ENCODE results near the gene ASIC3.
A peak's percentile ranks its signal among the peaks of the same experiment; 100 is the strongest.

Gene ASIC3

GRCh38 chr7:151056666-151057505, 8.6 kb downstream of the ASIC3 start:
- no peak for DNase-seq (ENCODE audit: low read depth)

GRCh38 chr7:151057506-151057988, 9.2 kb downstream of the ASIC3 start, which contains the start of gene CDK5:
Gene CDK5, minus strand, starts transcription at chr7:151057897. Its CDS starts 49 bp downstream, at chr7:151057848.
- DNase-seq (ENCODE audit: low read depth): no peak

GRCh38 chr7:151057989-151058780, 9.9 kb downstream of the ASIC3 start:
- peak; percentile 92 for DNase-seq (ENCODE audit: low read depth)

GRCh38 chr7:151058781-151059366, 10.5 kb downstream of the ASIC3 start:
- no peak for DNase-seq (ENCODE audit: low read depth)

- DNase-seq (ENCODE audit: low read depth): peak; percentile 64
These were observed 11.2 kb downstream of the ASIC3 start, which contains the start of gene SLC4A2 for GRCh38 chr7:151059367-151060112. Gene SLC4A2, plus strand, starts transcription at chr7:151059589. Its CDS starts 2,399 bp downstream, at chr7:151061988.

- DNase-seq (ENCODE audit: low read depth): no peak
These were observed 11.7 kb downstream of the ASIC3 start for GRCh38 chr7:151060113-151060415.

- DNase-seq (ENCODE audit: low read depth): peak; percentile 15
These were observed 12.3 kb downstream of the ASIC3 start for GRCh38 chr7:151060416-151061212.

GRCh38 chr7:151061213-151062110, 13.1 kb downstream of the ASIC3 start:
- no peak for DNase-seq (ENCODE audit: low read depth)

GRCh38 chr7:151062111-151062398, 13.7 kb downstream of the ASIC3 start:
- DNase-seq (ENCODE audit: low read depth): no peak

GRCh38 chr7:151062399-151063211, 14.3 kb downstream of the ASIC3 start:
- no peak for DNase-seq (ENCODE audit: low read depth)

GRCh38 chr7:151063212-151063561, 14.9 kb downstream of the ASIC3 start:
- no peak for DNase-seq (ENCODE audit: low read depth)

- no peak for DNase-seq (ENCODE audit: low read depth)
These were observed 16.1 kb downstream of the ASIC3 start for GRCh38 chr7:151064454-151064853.

GRCh38 chr7:151064993-151065392, 16.7 kb downstream of the ASIC3 start:
- no peak for DNase-seq (ENCODE audit: low read depth)

GRCh38 chr7:151065516-151065915, 17.2 kb downstream of the ASIC3 start:
- no peak for DNase-seq (ENCODE audit: low read depth)

GRCh38 chr7:151066273-151066974, 18.1 kb downstream of the ASIC3 start:
- no peak for DNase-seq (ENCODE audit: low read depth)

- no peak for DNase-seq (ENCODE audit: low read depth)
These were observed 19.9 kb downstream of the ASIC3 start for GRCh38 chr7:151068069-151068773.

GRCh38 chr7:151069841-151070573, 21.7 kb downstream of the ASIC3 start:
- no peak for DNase-seq (ENCODE audit: low read depth)

Data from activated T-cell treated with anti-CD3 and anti-CD28 coated beads for 48 hours (primary cell).